ENCODE data around the gene HPS5.
"Not testable (repeated sequence)": the region's sequence is repeated elsewhere in the genome, so short reads cannot be mapped to it uniquely, and the experiment has no call there.

HPS5 gene

GRCh38 chr11:18270102-18270501 is 51.8 kb downstream of the HPS5 start:
- no peak for DNase-seq

GRCh38 chr11:18269252-18269651 is 52.7 kb downstream of the HPS5 start:
- DNase-seq, result not testable (repeated sequence)

- DNase-seq, result not testable (repeated sequence)
These were observed 54.4 kb downstream of the HPS5 start for GRCh38 chr11:18267335-18268133.

GRCh38 chr11:18265949-18266348 is 56.0 kb downstream of the HPS5 start, which contains the start of gene SAA1:
TSS of gene SAA1 (plus strand) at chr11:18266264. CDS start at chr11:18266888, 624 bp downstream.
- DNase-seq, result no peak

- DNase-seq, result no peak
These were observed 57.0 kb downstream of the HPS5 start for GRCh38 chr11:18264677-18265555.

- no peak for DNase-seq
These were observed 57.9 kb downstream of the HPS5 start for GRCh38 chr11:18264035-18264434.

GRCh38 chr11:18262681-18263350 is 59.1 kb downstream of the HPS5 start:
- not testable (repeated sequence) for DNase-seq

- no peak for DNase-seq
These were observed 60.2 kb downstream of the HPS5 start for GRCh38 chr11:18261721-18262120.

- no peak for DNase-seq
These were observed 62.7 kb downstream of the HPS5 start for GRCh38 chr11:18259259-18259658.

- no peak for DNase-seq
These were observed 67.1 kb downstream of the HPS5 start for GRCh38 chr11:18254781-18255361.

- no peak for DNase-seq
These were observed 68.1 kb downstream of the HPS5 start for GRCh38 chr11:18253778-18254338.

- DNase-seq, result no peak
These were observed 68.7 kb downstream of the HPS5 start for GRCh38 chr11:18253233-18253632.

GRCh38 chr11:18248561-18248960 is 73.4 kb downstream of the HPS5 start, which contains the start of gene SAA2:
TSS of gene SAA2 (minus strand) at chr11:18248668. CDS start at chr11:18248011, 657 bp downstream.
- DNase-seq, result no peak

GRCh38 chr11:18247191-18247581 is 74.8 kb downstream of the HPS5 start:
- not testable (repeated sequence) for DNase-seq

GRCh38 chr11:18246379-18247190 is 75.4 kb downstream of the HPS5 start:
- not testable (repeated sequence) for DNase-seq

GRCh38 chr11:18245396-18245795 is 76.5 kb downstream of the HPS5 start:
- DNase-seq, result no peak

GRCh38 chr11:18243783-18244362 is 78.1 kb downstream of the HPS5 start:
- no peak for DNase-seq

- no peak for DNase-seq
These were observed 82.3 kb downstream of the HPS5 start for GRCh38 chr11:18239655-18240054.

GRCh38 chr11:18236664-18237356 is 85.1 kb downstream of the HPS5 start, which contains the start of gene SAA4:
TSS of gene SAA4 (minus strand) at chr11:18236802. CDS start at chr11:18235926, 876 bp downstream.
- no peak for DNase-seq
